ENCODE results near the gene ZNF536. TPM values are rescaled to one million over a fixed set of nuclear protein-coding genes. Genes with fewer than 3 reads are reported as not detected.
"Not testable (repeated sequence)": the region's sequence is repeated elsewhere in the genome, so short reads cannot be mapped to it uniquely, and the experiment has no call there.

Gene ZNF536
- total RNA-seq, 4 donors from 2014 or later, result 4.3 to 7.6 (median 5.5) TPM

DNA sequence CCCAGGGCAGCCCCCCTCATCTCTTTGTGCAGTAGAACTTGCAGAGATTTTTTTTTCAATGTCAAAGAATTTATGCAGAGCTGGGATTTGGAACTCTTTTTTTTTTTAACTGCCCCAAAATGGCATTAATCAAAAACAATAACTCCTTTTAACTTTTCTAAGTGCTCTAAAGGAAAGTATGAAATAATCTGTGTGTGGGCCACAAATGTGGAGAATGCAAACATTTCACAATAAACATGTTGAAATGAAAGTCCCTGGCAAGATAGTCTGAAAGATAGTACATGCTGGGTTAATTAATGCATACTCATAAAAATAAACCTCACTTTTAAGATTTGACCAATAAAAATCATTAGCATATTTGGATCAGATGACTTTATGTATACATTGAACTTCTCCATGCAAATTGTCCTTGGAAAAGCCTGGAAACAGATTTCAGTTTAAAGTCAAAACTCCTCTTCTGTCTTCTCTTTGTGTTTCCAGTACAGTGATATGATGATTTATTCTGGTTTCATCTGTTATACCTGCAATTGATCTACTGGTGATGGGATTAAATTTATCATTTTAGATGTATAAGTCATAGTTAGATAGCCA, 30.5 kb upstream of the ZNF536 start:
- H3K4me3 ChIP-seq, result no peak overlapping the region
- no peak for TF ChIP-seq POLR2AphosphoS5 (IDR thresholded peaks at IDR 0.05)
- no peak for TF ChIP-seq POLR2A (IDR thresholded peaks at IDR 0.05)
- no peak for TF ChIP-seq EP300 (IDR thresholded peaks at IDR 0.05)
- TF ChIP-seq, protein P1, sequence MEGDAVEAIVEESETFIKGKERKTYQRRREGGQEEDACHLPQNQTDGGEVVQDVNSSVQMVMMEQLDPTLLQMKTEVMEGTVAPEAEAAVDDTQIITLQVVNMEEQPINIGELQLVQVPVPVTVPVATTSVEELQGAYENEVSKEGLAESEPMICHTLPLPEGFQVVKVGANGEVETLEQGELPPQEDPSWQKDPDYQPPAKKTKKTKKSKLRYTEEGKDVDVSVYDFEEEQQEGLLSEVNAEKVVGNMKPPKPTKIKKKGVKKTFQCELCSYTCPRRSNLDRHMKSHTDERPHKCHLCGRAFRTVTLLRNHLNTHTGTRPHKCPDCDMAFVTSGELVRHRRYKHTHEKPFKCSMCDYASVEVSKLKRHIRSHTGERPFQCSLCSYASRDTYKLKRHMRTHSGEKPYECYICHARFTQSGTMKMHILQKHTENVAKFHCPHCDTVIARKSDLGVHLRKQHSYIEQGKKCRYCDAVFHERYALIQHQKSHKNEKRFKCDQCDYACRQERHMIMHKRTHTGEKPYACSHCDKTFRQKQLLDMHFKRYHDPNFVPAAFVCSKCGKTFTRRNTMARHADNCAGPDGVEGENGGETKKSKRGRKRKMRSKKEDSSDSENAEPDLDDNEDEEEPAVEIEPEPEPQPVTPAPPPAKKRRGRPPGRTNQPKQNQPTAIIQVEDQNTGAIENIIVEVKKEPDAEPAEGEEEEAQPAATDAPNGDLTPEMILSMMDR (IDR thresholded peaks at IDR 0.05), result no peak

DNA sequence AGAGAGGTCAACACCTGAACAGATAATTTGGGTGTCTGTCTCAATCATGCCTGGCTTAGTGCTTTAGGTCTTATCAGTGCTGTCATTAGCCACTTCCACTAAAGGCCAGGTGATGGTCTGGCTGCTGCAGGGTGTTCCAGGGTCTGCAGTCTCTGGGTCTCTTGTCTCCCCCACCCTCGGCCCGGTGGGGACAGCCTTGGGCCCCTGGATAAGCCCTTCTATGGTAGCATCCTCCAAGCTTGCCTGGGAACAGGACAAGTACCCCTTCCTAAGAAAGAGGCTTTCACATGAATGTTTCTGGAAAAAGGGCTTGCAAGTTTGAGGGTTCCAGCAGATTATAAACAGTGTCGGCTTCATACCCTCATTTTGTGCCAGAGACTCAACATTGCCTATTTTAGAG, 29.3 kb upstream of the ZNF536 start:
- Histone ChIP-seq H3K4me3 (no peak overlapping the region), H3K27me3 (peaks cover 18% of the 10 kb centered on the region), H3K9me3 (no peaks in the 10 kb centered on the region), H3K4me1 (no peaks in the 10 kb centered on the region), H3K27ac (no peak overlapping the region), H3K36me3 (no peaks in the 10 kb centered on the region)
- 0 to 60% methylated on average over 1 to 2 of the region's 3 CpGs for WGBS, 2 donors (ENCODE audit: low coverage in 1 of 2)
- TF ChIP-seq EP300 (IDR thresholded peaks at IDR 0.05) (no peak), POLR2AphosphoS5 (IDR thresholded peaks at IDR 0.05) (no peak), POLR2A (IDR thresholded peaks at IDR 0.05) (no peak)
- TF ChIP-seq, protein P1 (IDR thresholded peaks at IDR 0.05), result no peak
- no peak for ATAC-seq

More for the DNA sequence above, 30.5 kb upstream of the ZNF536 start:
- Histone ChIP-seq H3K36me3 (no peaks in the 10 kb centered on the region), H3K9me3 (no peaks in the 10 kb centered on the region), H3K27me3 (peaks cover 18% of the 10 kb centered on the region), H3K27ac (no peak overlapping the region), H3K4me1 (no peaks in the 10 kb centered on the region)
- ATAC-seq, result no peak

DNA sequence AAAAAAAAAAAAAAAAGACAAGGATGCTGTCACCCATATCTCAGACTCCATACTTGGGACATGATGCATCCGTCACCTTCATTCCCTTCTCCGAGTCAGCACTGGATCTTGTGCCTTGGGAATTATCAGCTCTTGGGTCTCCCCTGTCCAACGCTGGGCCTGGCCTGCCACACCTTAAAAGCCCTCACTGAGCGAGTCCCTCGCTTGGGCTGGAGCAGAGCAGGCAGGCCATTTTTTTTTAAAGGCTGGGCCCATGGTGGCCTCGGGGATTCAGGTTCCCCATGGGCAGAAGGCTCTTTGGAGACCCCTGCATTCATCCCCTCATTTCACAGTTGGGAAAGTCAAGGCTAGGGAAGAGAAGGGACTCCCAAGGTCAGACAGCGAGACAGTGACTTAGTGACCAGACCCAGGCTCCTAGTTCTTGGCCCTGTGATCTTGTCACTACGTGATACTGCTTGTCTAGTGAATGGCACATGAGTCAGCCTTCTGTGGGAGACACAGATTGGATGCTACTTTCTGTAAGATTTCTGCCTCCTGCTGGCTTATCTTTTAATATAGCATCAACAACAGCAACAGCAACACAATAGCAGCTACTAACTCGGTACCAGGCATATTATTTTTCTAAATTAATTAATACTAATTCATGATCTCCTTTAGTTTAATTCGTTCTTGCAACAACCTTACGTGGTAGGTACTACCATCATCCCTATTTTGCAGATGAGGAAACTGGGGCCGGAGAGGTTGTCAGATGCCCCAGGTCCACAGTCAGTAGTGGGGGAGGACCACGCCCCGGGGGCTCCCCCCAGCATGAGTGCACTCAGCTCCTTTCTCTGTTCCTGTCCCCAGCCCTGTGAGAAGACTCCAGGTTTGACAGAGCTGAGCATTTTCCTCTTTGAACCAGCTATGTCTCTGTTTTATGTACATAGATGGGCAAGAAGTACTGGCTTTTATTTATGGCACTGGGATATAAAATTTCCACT, 27.4 kb upstream of the ZNF536 start:
- Histone ChIP-seq H3K27ac (no peak overlapping the region), H3K27me3 (peaks cover 3% of the 10 kb centered on the region), H3K36me3 (no peaks in the 10 kb centered on the region), H3K9me3 (no peaks in the 10 kb centered on the region), H3K4me3 (no peak overlapping the region), H3K4me1 (no peaks in the 10 kb centered on the region)
- no peak for TF ChIP-seq POLR2AphosphoS5 (IDR thresholded peaks at IDR 0.05)
- no peak for TF ChIP-seq POLR2A (IDR thresholded peaks at IDR 0.05)
- TF ChIP-seq EP300 (IDR thresholded peaks at IDR 0.05), result no peak
- TF ChIP-seq, protein P1 (IDR thresholded peaks at IDR 0.05), result no peak
- no peak for ATAC-seq
- WGBS, 2 donors (ENCODE audit: low coverage in 1 of 2), result 87 to 93% methylated on average over 8 to 10 of the region's 14 CpGs

DNA sequence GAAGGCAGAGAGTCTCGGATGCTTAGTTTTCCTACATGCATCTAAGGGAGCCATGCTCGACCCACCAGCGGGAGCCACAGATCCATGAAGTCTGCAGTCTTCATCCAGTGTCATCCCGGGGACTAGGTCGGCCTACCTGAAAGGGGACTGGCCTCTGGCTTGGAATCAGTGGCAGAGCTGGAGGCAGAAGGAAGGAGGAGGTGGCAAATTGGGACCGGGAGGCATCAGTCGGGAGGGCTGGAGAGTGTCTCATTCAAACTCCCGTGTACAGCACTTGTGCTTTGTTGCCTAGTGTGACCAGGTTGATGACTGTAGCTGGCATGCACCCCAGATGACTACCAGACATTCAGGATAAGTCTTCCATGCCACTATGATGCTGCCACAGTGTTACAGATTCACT, 26.5 kb upstream of the ZNF536 start:
- Histone ChIP-seq H3K4me3 (no peak overlapping the region), H3K27ac (no peak overlapping the region), H3K27me3 (peaks cover 2% of the 10 kb centered on the region), H3K36me3 (no peaks in the 10 kb centered on the region), H3K9me3 (no peaks in the 10 kb centered on the region), H3K4me1 (no peaks in the 10 kb centered on the region)
- ATAC-seq, result no peak
- TF ChIP-seq POLR2A (IDR thresholded peaks at IDR 0.05), result no peak
- no peak for TF ChIP-seq POLR2AphosphoS5 (IDR thresholded peaks at IDR 0.05)
- no peak for TF ChIP-seq EP300 (IDR thresholded peaks at IDR 0.05)
- TF ChIP-seq, protein P1 (IDR thresholded peaks at IDR 0.05), result no peak
- WGBS, 2 donors (ENCODE audit: low coverage in 1 of 2), result 95% methylated on average over 3 to 4 of the region's 8 CpGs

DNA sequence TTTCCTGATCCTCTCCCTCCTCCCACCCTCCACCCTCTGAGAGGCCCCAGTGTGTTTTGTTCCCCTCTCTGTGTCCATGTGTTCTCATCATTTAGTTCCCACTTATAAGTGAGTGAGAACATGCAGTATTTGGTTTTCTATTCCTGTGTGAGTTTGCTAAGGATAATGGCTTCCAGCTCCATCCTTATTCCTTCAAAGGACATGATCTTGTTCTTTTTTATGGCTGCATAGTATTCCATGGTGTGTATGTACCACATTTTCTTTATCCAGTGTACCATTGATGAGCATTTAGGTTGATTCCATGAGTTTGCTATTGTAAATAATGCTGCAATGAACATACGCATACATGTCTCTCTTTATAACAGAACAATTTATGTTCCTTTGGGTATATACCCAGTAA, 25.7 kb upstream of the ZNF536 start:
- H3K9me3 ChIP-seq, H3K36me3 ChIP-seq, H3K27me3 ChIP-seq, H3K4me3 ChIP-seq, ATAC-seq, H3K27ac ChIP-seq, H3K4me1 ChIP-seq: not testable (repeated sequence)
- WGBS, 2 donors (ENCODE audit: low coverage in 1 of 2), result 93% methylated on average over 1 of the region's 1 CpG; no CpG with 5 or more reads in 1 of the 2 donors
